Fibroblast of skin of left quadriceps (primary cell): ENCODE measurements around the gene EDEM2.
"Not testable (repeated sequence)": the region's sequence is repeated elsewhere in the genome, so short reads cannot be mapped to it uniquely, and the experiment has no call there.

Source experiments
- DNase-seq, 2 experiments: peaks; one replicate each; pipeline ENCODE4 v3.0.0-alpha.2; 2013; ENCODE audit warnings: low read depth in 2 of 2

Gene EDEM2

GRCh38 chr20:35087355-35087754 is 59.8 kb downstream of the EDEM2 start:
- no peak for DNase-seq

- no peak for DNase-seq
Measured at GRCh38 chr20:35085477-35086225, 61.5 kb downstream of the EDEM2 start.

GRCh38 chr20:35084998-35085397 is 62.1 kb downstream of the EDEM2 start:
- DNase-seq, result no peak

GRCh38 chr20:35080348-35080642 is 66.8 kb downstream of the EDEM2 start:
- DNase-seq, result not testable (repeated sequence)

- no peak for DNase-seq
Measured at GRCh38 chr20:35079472-35080347, 67.4 kb downstream of the EDEM2 start.

GRCh38 chr20:35077872-35078271 is 69.3 kb downstream of the EDEM2 start:
- DNase-seq, result no peak

GRCh38 chr20:35077341-35077740 is 69.8 kb downstream of the EDEM2 start:
- DNase-seq, result no peak

- not testable (repeated sequence) for DNase-seq
Measured at GRCh38 chr20:35071436-35072153, 75.5 kb downstream of the EDEM2 start.

GRCh38 chr20:35066194-35066593 is 80.9 kb downstream of the EDEM2 start:
- DNase-seq, result no peak
